SK-N-SH (cell line): ENCODE measurements around the gene TTLL12. TPM values are rescaled to one million over a fixed set of nuclear protein-coding genes. Genes with fewer than 3 reads are reported as not detected.

Source experiments
- CTCF ChIA-PET: fragments of 300-600, 350-600 bp; formaldehyde crosslinking; extraction: SDS; loops from one replicate; lab custom pipeline; 2021; lab: Yijun Ruan, JAX
- POLR2A ChIA-PET: fragments of 350-600 bp; sonication (Branson Sonifier 250); formaldehyde crosslinking; extraction: SDS; loops from one replicate; lab custom pipeline; 2020; ENCODE audit warnings: antibody characterized with exemption, inconsistent platforms; lab: Yijun Ruan, JAX
- DNase-seq: peaks from one replicate; pipeline ENCODE4 v3.0.0; 2012
- H2AFZ ChIP-seq: fragments of 200-600 bp; sonication (generic); 2 replicates; pipeline ENCODE4 v1.8.1; 2016; ENCODE audit warnings: antibody characterized with exemption, mild to moderate bottlenecking, low read depth
- H3F3A ChIP-seq: fragments of 200-600 bp; sonication (generic); replicated peaks from 2 replicates; pipeline ENCODE3; 2016; ENCODE audit warnings: antibody characterized with exemption, mild to moderate bottlenecking; ENCODE audit not compliant: insufficient read depth
- H3K27ac ChIP-seq, 2 experiments: fragments of 200-500 bp in 1 of 2; fragments of 200-600 bp in 1 of 2; sonication (Bioruptor generic) in 1 of 2; sonication (generic), shearing (Covaris generic) in 1 of 2; 2 replicates each; pipeline versions ENCODE4 v1.5.1 to v1.6.1; 2014 to 2016; ENCODE audit warnings: low read depth in 2 of 2, inconsistent platforms in 1 of 2, low read length in 1 of 2, mild to moderate bottlenecking in 1 of 2, mixed read lengths in 1 of 2
- H3K27me3 ChIP-seq: fragments of 200-600 bp; sonication (generic), shearing (Covaris generic); 2 replicates; pipeline ENCODE4 v1.6.1; 2016; ENCODE audit warnings: mixed run types; ENCODE audit not compliant: insufficient read depth
- H3K36me3 ChIP-seq, 2 experiments: fragments of 200-500 bp in 1 of 2; fragments of 200-600 bp in 1 of 2; sonication (Bioruptor generic) in 1 of 2; sonication (generic) in 1 of 2; replicated peaks in 1 of 2; 2 replicates each; pipeline versions ENCODE3 to v1.5.1; 2014 to 2016; ENCODE audit warnings: low read length in 1 of 2, mild to moderate bottlenecking in 1 of 2; ENCODE audit not compliant: insufficient read depth in 2 of 2, control insufficient read depth in 1 of 2
- H3K4me1 ChIP-seq, 2 experiments: fragments of 200-500 bp in 1 of 2; fragments of 200-600 bp in 1 of 2; sonication (Bioruptor generic) in 1 of 2; sonication (generic), shearing (Covaris generic) in 1 of 2; 2 replicates each; pipeline versions ENCODE4 v1.5.1 to v1.6.1; 2014 to 2016; ENCODE audit warnings: low read depth in 1 of 2, low read length in 1 of 2, mixed run types in 1 of 2; ENCODE audit not compliant: insufficient read depth in 2 of 2, control insufficient read depth in 1 of 2
- H3K4me2 ChIP-seq: fragments of 200-600 bp; sonication (generic), shearing (Covaris generic); 2 replicates; pipeline ENCODE4 v1.6.1; 2017; ENCODE audit warnings: mixed run types
- H3K4me3 ChIP-seq, 2 experiments: fragments of 200-500 bp in 1 of 2; fragments of 200-600 bp in 1 of 2; sonication (Bioruptor generic) in 1 of 2; sonication (generic), shearing (Covaris generic) in 1 of 2; 2 replicates each; pipeline versions ENCODE4 v1.5.1 to v1.8.1; 2014 to 2016; ENCODE audit warnings: low read depth in 2 of 2, inconsistent platforms in 1 of 2, low read length in 1 of 2, mild to moderate bottlenecking in 1 of 2, mixed read lengths in 1 of 2, moderate library complexity in 1 of 2
- H3K79me2 ChIP-seq: fragments of 200-600 bp; sonication (generic); 2 replicates; pipeline ENCODE4 v1.8.1; 2017; ENCODE audit warnings: mild to moderate bottlenecking; ENCODE audit not compliant: insufficient read depth
- H3K9ac ChIP-seq: fragments of 200-600 bp; sonication (generic); 2 replicates; pipeline ENCODE4 v1.6.1; 2017; ENCODE audit warnings: mixed run types
- H3K9me2 ChIP-seq: fragments of 200-600 bp; sonication (generic); 2 replicates; pipeline ENCODE4 v1.6.1; 2017; ENCODE audit warnings: mixed run types
- H3K9me3 ChIP-seq: fragments of 200-600 bp; sonication (generic); 2 replicates; pipeline ENCODE4 v1.6.1; 2017; ENCODE audit warnings: mixed run types, mild to moderate bottlenecking, moderate library complexity
- H4K20me1 ChIP-seq: fragments of 200-600 bp; sonication (generic); 2 replicates; pipeline ENCODE4 v1.6.1; 2017; ENCODE audit warnings: mild to moderate bottlenecking, mixed run types; ENCODE audit not compliant: insufficient read depth
- CHD2 ChIP-seq: fragments of 150-350 bp; IDR thresholded peaks from 2 replicates; pipeline ENCODE4 v1.6.1; 2018; ENCODE audit warnings: low read length; ENCODE audit not compliant: partially characterized antibody
- EP300 ChIP-seq, 2 experiments: IDR thresholded peaks; 2 replicates each; pipeline versions ENCODE4 v1.4.0 to v1.6.1; 2012; ENCODE audit warnings: borderline replicate concordance in 1 of 2, low read depth in 1 of 2, low read length in 1 of 2
- FOXJ3 ChIP-seq: sonication (generic); formaldehyde crosslinking; IDR thresholded peaks from 2 replicates; pipeline ENCODE4 v1.5.1; 2020; ENCODE audit warnings: mild to moderate bottlenecking, missing genetic modification reagents
- FOXM1 ChIP-seq: IDR thresholded peaks from 2 replicates; pipeline ENCODE4 v1.4.0; 2012; ENCODE audit warnings: low read depth, mild to moderate bottlenecking
- MEF2A ChIP-seq: IDR thresholded peaks from 2 replicates; pipeline ENCODE4 v1.4.0; 2012; ENCODE audit warnings: low read depth, borderline replicate concordance
- MXI1 ChIP-seq: IDR thresholded peaks from 2 replicates; pipeline ENCODE4 v1.6.1; 2012; ENCODE audit warnings: mild to moderate bottlenecking, low read depth, low read length, improper control_type of control experiment
- NRF1 ChIP-seq: IDR thresholded peaks from 2 replicates; pipeline ENCODE4 v1.6.1; 2012; ENCODE audit warnings: low read depth, mild to moderate bottlenecking, low read length
- POLR2AphosphoS5 ChIP-seq: IDR thresholded peaks from 2 replicates; pipeline ENCODE4 v1.6.1; 2012; ENCODE audit warnings: low read depth, low read length
- RCOR1 ChIP-seq: fragments of 150-350 bp; IDR thresholded peaks from 2 replicates; pipeline ENCODE4 v1.6.1; 2017; ENCODE audit warnings: antibody characterized with exemption, low read length
- RFX5 ChIP-seq: IDR thresholded peaks from 2 replicates; pipeline ENCODE4 v1.6.1; 2012; ENCODE audit warnings: mild to moderate bottlenecking, improper control_type of control experiment, low read length
- RXRA ChIP-seq: IDR thresholded peaks from 2 replicates; pipeline ENCODE4 v1.4.0; 2012; ENCODE audit warnings: low read depth, mild to moderate bottlenecking, borderline replicate concordance
- SIN3A ChIP-seq: IDR thresholded peaks from 2 replicates; pipeline ENCODE4 v1.6.1; 2012; ENCODE audit warnings: low read depth, mild to moderate bottlenecking, low read length, moderate library complexity, borderline replicate concordance
- SMC3 ChIP-seq: IDR thresholded peaks from 2 replicates; pipeline ENCODE4 v1.6.1; 2012; ENCODE audit warnings: low read depth, low read length, improper control_type of control experiment
- TAF1 ChIP-seq: IDR thresholded peaks from 2 replicates; pipeline ENCODE4 v1.6.1; 2012; ENCODE audit warnings: low read depth, mild to moderate bottlenecking, low read length, moderate library complexity, borderline replicate concordance
- YY1 ChIP-seq: IDR thresholded peaks from 2 replicates; pipeline ENCODE4 v1.4.0; 2012; ENCODE audit warnings: low read depth, mild to moderate bottlenecking
- WGBS: methylation state at CpG from one replicate; pipeline ENCODE4 v1.1.6; 2017; ENCODE audit warnings: low lambda C conversion rate; 5-methylcytosine and 5-hydroxymethylcytosine counted together
- polyA plus RNA-seq, 3 experiments: library from polyadenylated mRNA; depleted of rRNA; stranded (reverse); fragments of >200 nt; gene quantifications; 2 replicates each; pipeline ENCODE4 v1.2.3, GENCODE V29; 2012
- TF ChIP-seq, protein P1 (sequence below): fragments of 150-350 bp; IDR thresholded peaks from 2 replicates; pipeline ENCODE4 v1.6.1; 2016; ENCODE audit warnings: mild to moderate bottlenecking, low read depth, low read length
- TF ChIP-seq, protein P2 (sequence below): IDR thresholded peaks from 2 replicates; pipeline ENCODE4 v1.4.0; 2012; ENCODE audit warnings: low read depth, borderline replicate concordance
- TF ChIP-seq, protein P3 (sequence below): IDR thresholded peaks from 2 replicates; pipeline ENCODE4 v1.4.0; 2012; ENCODE audit warnings: low read depth
- TF ChIP-seq, protein P4 (sequence below): IDR thresholded peaks from 2 replicates; pipeline ENCODE4; 2012

The TTLL12 gene
- polyA plus RNA-seq, 1 of the 3 experiments (the other 2 are of a cell fraction), result 11.5 TPM

DNA sequence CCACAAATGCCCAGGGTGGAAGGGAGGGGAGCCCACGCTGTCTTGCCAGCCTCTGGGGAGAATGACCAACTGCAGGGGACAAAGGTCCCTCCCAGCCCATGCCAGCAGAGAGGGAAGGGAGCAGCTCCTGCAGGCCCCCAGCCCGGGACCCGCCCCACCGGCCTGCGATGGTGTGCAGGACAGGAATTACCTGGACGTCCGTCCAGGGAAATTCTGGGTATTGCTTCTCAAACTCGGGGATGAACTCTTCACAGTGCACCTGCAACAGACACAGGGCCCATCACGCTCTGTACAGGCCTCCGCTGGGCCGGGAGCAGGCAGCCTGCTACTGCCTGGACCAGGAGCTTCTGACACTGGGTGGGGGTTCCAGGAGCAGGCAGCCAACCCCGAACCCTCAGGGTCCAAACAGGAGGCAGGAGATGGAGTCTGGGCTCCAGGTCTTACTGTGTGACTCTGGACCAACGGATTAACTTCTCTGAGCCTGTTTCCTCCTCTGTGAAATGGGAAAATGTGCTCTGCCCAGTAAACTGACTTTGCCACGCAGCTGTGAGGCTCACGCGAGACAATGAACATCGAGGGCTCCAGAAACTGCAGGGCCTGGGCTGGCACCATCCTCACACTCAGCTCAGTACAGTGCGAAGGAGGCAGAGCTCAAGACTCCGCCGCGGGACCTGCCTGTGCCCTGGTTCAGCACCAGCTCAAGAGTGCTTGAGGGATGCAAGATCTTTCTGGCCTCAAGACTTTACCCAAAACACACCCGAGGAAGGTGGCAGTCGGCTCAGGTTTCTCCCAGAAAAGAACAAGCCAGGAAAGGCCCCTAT lies 17.4 kb downstream of the TTLL12 start:
- Histone ChIP-seq H3K27ac (no peak overlapping the region), H3K9me2 (no peaks in the 10 kb centered on the region), H3K4me3 (no peak overlapping the region), H3K4me1 (no peaks in the 10 kb centered on the region; a peak in 1 of 4 replicates), H3K9ac (no peak overlapping the region), H3K36me3 (peaks cover 0 to 3% of the 10 kb centered on the region in 2 experiments), H2AFZ (no peak overlapping the region), H3K79me2 (no peaks in the 10 kb centered on the region), H3K9me3 (no peaks in the 10 kb centered on the region), H3K27me3 (no peaks in the 10 kb centered on the region), H3F3A (no peaks in the 10 kb centered on the region), H3K4me2 (no peak overlapping the region)
- 75% methylated on average over 7 of the region's 23 CpGs for WGBS
- no peak for DNase-seq
- ChIA-PET CTCF (no interaction called here), POLR2A (no interaction called here)
- TF ChIP-seq, protein P1, sequence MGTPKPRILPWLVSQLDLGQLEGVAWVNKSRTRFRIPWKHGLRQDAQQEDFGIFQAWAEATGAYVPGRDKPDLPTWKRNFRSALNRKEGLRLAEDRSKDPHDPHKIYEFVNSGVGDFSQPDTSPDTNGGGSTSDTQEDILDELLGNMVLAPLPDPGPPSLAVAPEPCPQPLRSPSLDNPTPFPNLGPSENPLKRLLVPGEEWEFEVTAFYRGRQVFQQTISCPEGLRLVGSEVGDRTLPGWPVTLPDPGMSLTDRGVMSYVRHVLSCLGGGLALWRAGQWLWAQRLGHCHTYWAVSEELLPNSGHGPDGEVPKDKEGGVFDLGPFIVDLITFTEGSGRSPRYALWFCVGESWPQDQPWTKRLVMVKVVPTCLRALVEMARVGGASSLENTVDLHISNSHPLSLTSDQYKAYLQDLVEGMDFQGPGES, result no peak
- TF ChIP-seq SIN3A (no peak), POLR2AphosphoS5 (no peak), EP300 (IDR thresholded peaks at IDR 0.05; ENCODE audit: borderline replicate concordance in 1 of 2, low read depth in 1 of 2, low read length in 1 of 2) (no peak), YY1 (no peak)
- TF ChIP-seq, protein P2, sequence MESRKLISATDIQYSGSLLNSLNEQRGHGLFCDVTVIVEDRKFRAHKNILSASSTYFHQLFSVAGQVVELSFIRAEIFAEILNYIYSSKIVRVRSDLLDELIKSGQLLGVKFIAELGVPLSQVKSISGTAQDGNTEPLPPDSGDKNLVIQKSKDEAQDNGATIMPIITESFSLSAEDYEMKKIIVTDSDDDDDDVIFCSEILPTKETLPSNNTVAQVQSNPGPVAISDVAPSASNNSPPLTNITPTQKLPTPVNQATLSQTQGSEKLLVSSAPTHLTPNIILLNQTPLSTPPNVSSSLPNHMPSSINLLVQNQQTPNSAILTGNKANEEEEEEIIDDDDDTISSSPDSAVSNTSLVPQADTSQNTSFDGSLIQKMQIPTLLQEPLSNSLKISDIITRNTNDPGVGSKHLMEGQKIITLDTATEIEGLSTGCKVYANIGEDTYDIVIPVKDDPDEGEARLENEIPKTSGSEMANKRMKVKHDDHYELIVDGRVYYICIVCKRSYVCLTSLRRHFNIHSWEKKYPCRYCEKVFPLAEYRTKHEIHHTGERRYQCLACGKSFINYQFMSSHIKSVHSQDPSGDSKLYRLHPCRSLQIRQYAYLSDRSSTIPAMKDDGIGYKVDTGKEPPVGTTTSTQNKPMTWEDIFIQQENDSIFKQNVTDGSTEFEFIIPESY, result no peak
- TF ChIP-seq, all 33 proteins: peak for 0
- H4K20me1 ChIP-seq, result no peaks in the 10 kb centered on the region

DNA sequence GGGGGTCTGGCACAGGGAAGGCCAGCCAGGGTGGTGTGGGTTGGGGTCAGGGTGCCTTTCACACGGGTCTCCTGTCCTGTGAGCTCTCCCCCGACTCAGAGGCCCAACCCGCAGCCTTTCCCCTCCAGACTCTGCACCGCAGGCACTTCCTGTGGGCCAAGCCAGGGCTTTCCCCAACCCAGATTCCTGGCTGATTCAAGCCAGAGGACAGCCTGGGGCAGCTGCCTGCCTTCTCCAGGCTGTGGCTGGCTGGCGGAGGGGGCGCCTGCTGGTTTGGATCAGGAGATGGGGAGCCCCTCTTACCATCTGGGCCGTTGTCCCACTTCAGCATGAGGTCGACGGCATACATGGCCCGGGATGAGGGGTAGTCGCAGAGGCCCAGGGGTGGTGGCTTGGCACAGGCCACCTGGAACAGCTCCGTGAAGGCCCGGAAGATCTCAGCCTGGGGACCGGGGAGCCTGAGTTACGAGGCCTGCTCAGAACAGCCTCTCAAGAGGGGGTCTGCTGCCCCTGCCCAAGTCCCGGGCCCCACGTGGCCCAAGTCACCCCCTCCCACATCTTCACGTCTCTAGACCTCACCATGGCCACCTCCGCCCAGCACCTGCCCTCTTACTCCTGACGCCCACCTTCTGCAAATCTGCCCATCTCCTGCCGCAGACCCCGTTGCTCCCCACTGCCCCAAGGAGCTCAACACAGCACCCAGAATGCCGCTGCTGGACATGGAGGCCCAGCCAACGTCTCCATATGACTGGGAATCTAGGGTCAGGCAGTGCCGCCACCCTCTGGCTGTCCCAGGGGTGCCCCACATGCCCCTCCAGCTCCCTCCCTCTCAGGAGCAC lies 18.2 kb downstream of the TTLL12 start:
- H3K27me3 ChIP-seq, result no peaks in the 10 kb centered on the region
- no peak overlapping the region for H3K4me2 ChIP-seq
- peaks cover 0 to under 1% of the 10 kb centered on the region in 2 experiments for H3K36me3 ChIP-seq
- H3F3A ChIP-seq, result no peaks in the 10 kb centered on the region
- H3K9ac ChIP-seq, result no peak overlapping the region
- H3K9me2 ChIP-seq, result no peaks in the 10 kb centered on the region
- H2AFZ ChIP-seq, result no peak overlapping the region
- DNase-seq, result no peak
- no peaks in the 10 kb centered on the region for H3K79me2 ChIP-seq
- ChIA-PET POLR2A (no interaction called here), CTCF (no interaction called here)
- no peaks in the 10 kb centered on the region; a peak in 1 of 4 replicates for H3K4me1 ChIP-seq
- TF ChIP-seq TAF1 (no peak), RXRA (no peak), RFX5 (no peak), RCOR1 (no peak), CHD2 (no peak), MEF2A (no peak), FOXM1 (no peak), NRF1 (no peak), SMC3 (no peak), FOXJ3 (CRISPR knock-in tag) (no peak), MXI1 (no peak)
- TF ChIP-seq, protein P3, sequence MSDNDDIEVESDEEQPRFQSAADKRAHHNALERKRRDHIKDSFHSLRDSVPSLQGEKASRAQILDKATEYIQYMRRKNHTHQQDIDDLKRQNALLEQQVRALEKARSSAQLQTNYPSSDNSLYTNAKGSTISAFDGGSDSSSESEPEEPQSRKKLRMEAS, result no peak
- TF ChIP-seq, protein P4, sequence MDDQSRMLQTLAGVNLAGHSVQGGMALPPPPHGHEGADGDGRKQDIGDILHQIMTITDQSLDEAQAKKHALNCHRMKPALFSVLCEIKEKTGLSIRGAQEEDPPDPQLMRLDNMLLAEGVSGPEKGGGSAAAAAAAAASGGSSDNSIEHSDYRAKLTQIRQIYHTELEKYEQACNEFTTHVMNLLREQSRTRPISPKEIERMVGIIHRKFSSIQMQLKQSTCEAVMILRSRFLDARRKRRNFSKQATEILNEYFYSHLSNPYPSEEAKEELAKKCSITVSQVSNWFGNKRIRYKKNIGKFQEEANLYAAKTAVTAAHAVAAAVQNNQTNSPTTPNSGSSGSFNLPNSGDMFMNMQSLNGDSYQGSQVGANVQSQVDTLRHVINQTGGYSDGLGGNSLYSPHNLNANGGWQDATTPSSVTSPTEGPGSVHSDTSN, result no peak
- no peak overlapping the region; a peak in 1 of 4 replicates for H3K27ac ChIP-seq
- no peaks in the 10 kb centered on the region for H3K9me3 ChIP-seq
- H4K20me1 ChIP-seq, result no peaks in the 10 kb centered on the region
- H3K4me3 ChIP-seq, result no peak overlapping the region
- WGBS, result 90% methylated on average over 2 of the region's 25 CpGs
